ELF-1 (cell line): ENCODE data around the gene RANBP3L.
"Not testable (repeated sequence)": the region's sequence is repeated elsewhere in the genome, so short reads cannot be mapped to it uniquely, and the experiment has no call there.

ENCODE experiments used
- DNase-seq: peaks from one replicate; pipeline ENCODE4 v3.0.0-alpha.2; 2016; ENCODE audit warnings: low read depth, low spot score

RANBP3L gene

GRCh38 chr5:36206913-36207312 is 94.8 kb downstream of the RANBP3L start:
- DNase-seq, result no peak

GRCh38 chr5:36205329-36205728 is 96.4 kb downstream of the RANBP3L start:
- no peak for DNase-seq

GRCh38 chr5:36202521-36202961 is 99.2 kb downstream of the RANBP3L start:
- no peak for DNase-seq

- DNase-seq, result no peak
These were observed 101.2 kb downstream of the RANBP3L start for GRCh38 chr5:36200513-36200912.

GRCh38 chr5:36199620-36200019 is 102.1 kb downstream of the RANBP3L start:
- DNase-seq, result no peak

- not testable (repeated sequence) for DNase-seq
These were observed 102.9 kb downstream of the RANBP3L start for GRCh38 chr5:36198783-36199182.
